ENCODE results near the gene ITPKA. TPM values are rescaled to one million over a fixed set of nuclear protein-coding genes. Genes with fewer than 3 reads are reported as not detected.

Gene ITPKA
- total RNA-seq, 2 donors from 2014 or later: 4.4 TPM; not detected in 1

DNA sequence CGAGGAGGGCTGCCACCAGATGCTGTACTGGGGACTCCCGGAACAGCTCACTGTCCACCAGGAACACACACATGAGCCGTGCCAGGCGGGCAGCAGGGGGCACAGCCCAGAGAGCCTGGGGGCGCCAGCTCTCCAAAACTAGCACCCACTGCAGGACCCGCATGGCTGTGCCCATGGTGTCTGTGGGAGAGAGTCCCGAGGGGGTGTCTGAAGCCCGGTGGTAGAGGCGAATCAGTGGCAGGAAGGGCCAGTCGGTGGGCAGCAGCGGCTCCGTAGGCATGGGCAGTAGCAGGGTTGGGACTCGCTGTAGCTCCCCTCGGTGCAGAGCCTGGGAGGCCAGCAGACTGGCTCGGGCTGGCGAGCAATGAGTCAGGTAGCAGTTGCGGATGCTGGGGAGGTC, 27.0 kb downstream of the ITPKA start:
- Histone ChIP-seq H3K36me3 (peaks cover 15% of the 10 kb centered on the region), H3K27ac (no peak overlapping the region), H3K4me1 (ENCODE audit: control insufficient read depth in 1 of 2, low read depth in 2 of 2) (no peaks in the 10 kb centered on the region), H3K9me3 (no peaks in the 10 kb centered on the region), H3K4me3 (no peak overlapping the region), H3K27me3 (replicated peaks; ENCODE audit: insufficient read depth) (no peaks in the 10 kb centered on the region)
- DNase-seq (ENCODE audit: low spot score): no peak
- no peak for ATAC-seq (ENCODE audit: insufficient number of reproducible peaks, low FRiP score, low read depth)
- no peak for TF ChIP-seq CTCF (IDR thresholded peaks at IDR 0.05)

- TF ChIP-seq CTCF (IDR thresholded peaks at IDR 0.05): no peak
- Histone ChIP-seq H3K36me3 (peaks cover 22% of the 10 kb centered on the region), H3K9me3 (no peaks in the 10 kb centered on the region), H3K27ac (no peak overlapping the region), H3K4me3 (no peak overlapping the region), H3K4me1 (ENCODE audit: control insufficient read depth in 1 of 2, low read depth in 2 of 2) (no peaks in the 10 kb centered on the region), H3K27me3 (replicated peaks; ENCODE audit: insufficient read depth) (no peaks in the 10 kb centered on the region)
- ATAC-seq (ENCODE audit: insufficient number of reproducible peaks, low FRiP score, low read depth) (no peak), DNase-seq (ENCODE audit: low spot score) (no peak)
Measured at GRCh38 chr15:41521614-41522013, 27.9 kb downstream of the ITPKA start.

- Histone ChIP-seq H3K4me1 (ENCODE audit: control insufficient read depth in 1 of 2, low read depth in 2 of 2) (no peaks in the 10 kb centered on the region), H3K4me3 (no peak overlapping the region), H3K27ac (no peak overlapping the region), H3K27me3 (replicated peaks; ENCODE audit: insufficient read depth) (no peaks in the 10 kb centered on the region), H3K9me3 (no peaks in the 10 kb centered on the region), H3K36me3 (peaks cover 35% of the 10 kb centered on the region)
- DNase-seq (ENCODE audit: low spot score) (no peak), ATAC-seq (ENCODE audit: insufficient number of reproducible peaks, low FRiP score, low read depth) (no peak)
- no peak for TF ChIP-seq CTCF (IDR thresholded peaks at IDR 0.05)
Measured at GRCh38 chr15:41523097-41523496, 29.4 kb downstream of the ITPKA start.

DNA sequence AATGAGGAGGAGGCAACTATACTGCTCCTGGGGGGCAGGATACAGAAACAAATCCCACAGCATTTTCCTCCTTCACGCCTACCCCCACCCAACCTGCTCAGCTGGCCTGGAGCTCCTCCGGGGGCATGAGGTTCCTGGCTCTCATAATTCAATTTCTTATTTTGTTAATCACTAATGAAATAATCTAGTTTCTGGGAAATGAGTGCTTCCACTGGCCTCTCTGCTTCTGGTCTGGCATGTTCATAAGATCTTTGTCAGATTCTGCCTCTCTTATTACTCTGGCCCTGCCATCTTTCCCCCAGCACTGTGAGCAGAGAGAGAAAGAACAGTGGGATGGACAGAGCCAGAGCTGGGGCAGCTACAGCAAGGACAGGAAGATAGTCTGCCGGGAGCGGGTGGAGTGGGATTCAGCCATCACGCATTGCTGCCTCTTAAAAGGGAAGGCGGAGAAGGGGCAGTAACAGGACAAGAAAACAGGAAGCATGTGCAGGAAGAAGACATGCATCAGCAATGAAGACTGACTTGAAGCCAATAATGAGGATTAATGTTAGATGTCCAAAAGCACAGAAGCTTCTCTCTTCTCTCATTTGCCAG, 36.8 kb downstream of the ITPKA start:
- no peaks in the 10 kb centered on the region for H3K4me1 ChIP-seq (ENCODE audit: control insufficient read depth in 1 of 2, low read depth in 2 of 2)
- H3K27ac ChIP-seq: no peak overlapping the region
- no peak for TF ChIP-seq CTCF (IDR thresholded peaks at IDR 0.05)
- H3K9me3 ChIP-seq: no peaks in the 10 kb centered on the region
- peaks cover 71% of the 10 kb centered on the region for H3K36me3 ChIP-seq
- ATAC-seq (ENCODE audit: insufficient number of reproducible peaks, low FRiP score, low read depth) (no peak), DNase-seq (ENCODE audit: low spot score) (no peak)
- no peaks in the 10 kb centered on the region for H3K27me3 ChIP-seq (replicated peaks; ENCODE audit: insufficient read depth)
- no peak overlapping the region for H3K4me3 ChIP-seq

DNA sequence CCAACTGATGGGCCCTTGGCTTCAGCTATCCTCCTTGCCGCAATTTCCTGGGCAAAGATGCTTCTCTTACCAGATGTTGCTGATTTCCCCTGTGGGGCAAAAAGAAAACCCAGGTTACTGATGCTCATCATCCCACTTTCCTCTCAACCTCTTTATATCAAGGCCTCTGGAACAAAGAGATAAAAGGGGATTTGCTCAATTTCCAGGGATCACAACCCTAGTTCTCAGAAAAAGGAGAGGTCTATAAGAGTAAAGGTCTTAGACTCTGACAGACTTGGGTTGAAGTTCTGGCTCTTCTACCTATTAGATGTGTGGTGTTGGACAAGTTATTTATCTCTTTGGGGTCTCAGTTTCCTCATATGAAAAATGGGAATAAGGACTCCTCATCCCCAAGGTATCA, 41.9 kb downstream of the ITPKA start:
- Histone ChIP-seq H3K36me3 (peaks cover 40% of the 10 kb centered on the region), H3K4me3 (no peak overlapping the region), H3K27me3 (replicated peaks; ENCODE audit: insufficient read depth) (no peaks in the 10 kb centered on the region), H3K9me3 (no peaks in the 10 kb centered on the region), H3K27ac (no peak overlapping the region), H3K4me1 (ENCODE audit: control insufficient read depth in 1 of 2, low read depth in 2 of 2) (no peaks in the 10 kb centered on the region)
- ATAC-seq (ENCODE audit: insufficient number of reproducible peaks, low FRiP score, low read depth) (no peak), DNase-seq (ENCODE audit: low spot score) (no peak)
- no peak for TF ChIP-seq CTCF (IDR thresholded peaks at IDR 0.05)
